Activated gamma-delta T cell treated with anti-CD3 and anti-CD28 coated beads, Interleukin-2, amount 50 U/mL, for 16 hours (primary cell): Measurements from ENCODE around the gene SLC38A10.
"Not testable (repeated sequence)": the region's sequence is repeated elsewhere in the genome, so short reads cannot be mapped to it uniquely, and the experiment has no call there.

Source experiments
- DNase-seq: peaks from one replicate; pipeline ENCODE4 v3.0.0-alpha.2; 2020; ENCODE audit warnings: low read depth

Gene SLC38A10

GRCh38 chr17:81228420-81228819 lies 66.7 kb downstream of the SLC38A10 start:
- no peak for DNase-seq

GRCh38 chr17:81227630-81228029 lies 67.5 kb downstream of the SLC38A10 start:
- DNase-seq = not testable (repeated sequence)

DNA sequence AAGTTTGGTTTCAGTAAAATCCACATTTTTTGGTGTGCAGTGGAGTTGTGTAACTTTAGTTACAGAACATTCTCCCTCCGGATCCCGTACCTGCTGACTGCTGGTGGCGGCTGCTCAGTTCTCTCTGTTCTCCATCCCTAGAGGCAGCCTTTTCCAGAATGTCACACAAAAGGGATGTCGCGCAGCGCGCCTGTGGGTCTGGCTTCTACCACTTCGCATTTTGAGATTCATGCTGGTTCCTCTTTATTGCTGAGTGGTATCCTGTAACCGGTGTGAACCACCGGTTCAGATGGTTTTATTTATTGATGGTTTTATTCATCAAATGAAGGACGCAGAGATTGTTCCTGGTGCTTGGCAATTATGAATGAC lies 71.4 kb downstream of the SLC38A10 start:
- no peak for DNase-seq

DNA sequence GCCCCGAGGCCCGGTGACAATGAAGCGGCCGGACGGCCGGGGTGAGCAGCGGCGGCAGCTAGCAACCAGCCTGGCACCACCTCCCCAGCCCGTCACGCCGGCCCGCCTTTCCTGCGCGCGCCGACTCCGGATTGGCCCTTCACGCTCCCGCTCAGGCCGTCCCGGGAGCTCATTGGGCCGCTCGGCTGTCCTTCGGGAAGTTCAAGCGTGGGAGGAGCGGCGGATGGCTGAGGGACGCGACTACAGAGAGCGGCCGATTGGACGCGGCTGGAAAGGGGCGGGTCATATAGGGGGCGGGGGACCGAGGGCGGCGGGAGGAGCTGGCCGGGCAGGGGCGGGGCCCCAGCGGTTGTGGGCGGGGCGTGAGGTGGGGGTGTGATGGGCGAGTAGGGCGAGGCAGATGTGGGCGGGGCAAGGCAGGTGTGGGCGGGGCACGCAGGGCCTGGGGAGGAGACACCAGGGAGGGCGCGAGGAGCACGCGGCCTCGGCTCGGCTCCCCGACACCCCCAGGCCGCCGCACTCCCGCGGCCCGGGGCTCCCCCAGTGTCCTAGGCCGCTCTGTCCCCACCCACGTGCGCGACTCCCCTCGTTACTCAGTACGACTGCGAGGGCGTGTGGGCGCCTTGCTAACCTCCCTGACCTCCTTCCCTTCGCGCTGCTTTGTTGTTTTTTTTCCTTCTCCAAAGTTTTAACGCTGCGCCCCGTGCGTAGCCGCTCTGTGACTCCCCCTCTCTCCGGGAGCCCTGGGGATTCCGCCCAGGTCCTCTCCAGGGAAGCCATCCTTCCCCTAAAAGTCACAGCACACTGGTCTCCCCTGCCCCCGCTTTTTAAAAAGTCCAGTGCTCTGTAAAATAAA lies 72.0 kb downstream of the SLC38A10 start, which contains the start of gene CEP131:
Gene CEP131 (minus strand): TSS at position 60 of the 856 bp plus-strand sequence. CDS start 2,909 bp downstream, outside the sequence.
- peak; percentile 99 for DNase-seq

GRCh38 chr17:81222620-81222905 lies 72.5 kb downstream of the SLC38A10 start:
- DNase-seq = no peak

- DNase-seq = no peak
These were observed 73.1 kb downstream of the SLC38A10 start for GRCh38 chr17:81221842-81222619.

GRCh38 chr17:81221371-81221841 lies 73.7 kb downstream of the SLC38A10 start:
- DNase-seq = no peak

- no peak for DNase-seq
These were observed 75.5 kb downstream of the SLC38A10 start for GRCh38 chr17:81219476-81220180.

DNA sequence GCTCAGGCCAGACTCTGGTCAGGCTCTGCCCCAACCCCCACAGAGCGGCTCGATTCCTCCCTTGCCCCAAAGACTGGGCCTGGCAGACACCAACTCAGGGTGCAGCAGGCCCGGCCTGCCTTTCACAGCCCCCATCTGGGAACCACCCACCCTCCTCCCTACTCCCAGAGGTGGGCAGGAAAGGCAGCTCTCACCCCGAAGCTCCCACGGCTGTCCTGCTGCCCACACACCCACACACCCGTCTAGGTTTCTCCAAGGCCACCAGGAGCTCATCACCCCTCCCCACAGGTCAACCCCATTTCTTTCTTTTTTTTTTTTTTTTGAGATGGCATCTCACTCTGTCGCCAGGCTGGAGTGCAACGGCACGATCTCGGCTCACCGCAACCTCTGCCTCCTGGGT lies 76.1 kb downstream of the SLC38A10 start:
- no peak for DNase-seq

GRCh38 chr17:81218459-81218858 lies 76.6 kb downstream of the SLC38A10 start:
- no peak for DNase-seq

GRCh38 chr17:81217491-81217890 lies 77.6 kb downstream of the SLC38A10 start:
- DNase-seq = no peak

DNA sequence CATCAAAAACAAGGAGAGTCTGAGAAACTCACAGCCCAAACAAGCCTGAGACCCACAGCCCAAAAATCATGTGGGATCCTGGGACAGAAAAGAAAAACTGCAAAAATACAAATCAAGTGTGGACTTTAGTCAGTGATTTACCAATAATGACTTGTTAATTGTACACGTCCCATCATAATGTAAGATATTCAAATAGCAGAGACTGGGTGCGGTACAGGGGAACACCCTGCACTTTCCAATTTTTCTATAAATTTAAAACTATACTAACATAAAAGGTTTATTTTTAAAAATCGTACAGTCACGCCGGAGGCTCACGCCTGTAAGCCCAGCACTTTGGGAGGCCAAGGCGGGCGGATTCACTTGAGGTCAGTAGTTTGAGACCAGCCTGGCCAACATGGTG lies 81.1 kb downstream of the SLC38A10 start:
- no peak for DNase-seq

- DNase-seq = no peak
These were observed 82.7 kb downstream of the SLC38A10 start for GRCh38 chr17:81212365-81212764.

- DNase-seq = no peak
These were observed 84.2 kb downstream of the SLC38A10 start for GRCh38 chr17:81210868-81211267.

- DNase-seq = no peak
These were observed 84.6 kb downstream of the SLC38A10 start for GRCh38 chr17:81210466-81210865.

GRCh38 chr17:81209141-81209540 lies 86.0 kb downstream of the SLC38A10 start:
- DNase-seq = no peak

DNA sequence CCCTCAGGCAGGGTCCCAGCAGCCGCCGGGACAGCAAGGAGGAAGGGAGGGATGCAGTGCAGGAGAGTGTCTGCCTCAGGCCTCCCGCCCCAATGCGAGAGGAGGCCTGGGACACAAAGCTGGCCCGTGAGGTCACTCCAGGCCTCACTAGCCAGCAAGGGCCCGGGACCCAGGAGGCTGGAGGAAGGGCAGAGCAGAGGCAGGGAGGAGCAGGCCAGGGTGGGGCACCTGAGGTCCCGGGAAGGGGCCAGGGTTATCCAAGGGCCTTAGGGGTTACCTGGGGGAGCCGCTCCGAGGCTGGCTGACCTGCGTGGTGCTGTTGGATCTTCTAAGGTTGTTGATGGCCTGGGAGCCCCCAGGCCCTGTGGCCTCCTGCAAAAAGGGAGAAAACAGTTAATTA lies 86.5 kb downstream of the SLC38A10 start:
- DNase-seq = no peak

DNA sequence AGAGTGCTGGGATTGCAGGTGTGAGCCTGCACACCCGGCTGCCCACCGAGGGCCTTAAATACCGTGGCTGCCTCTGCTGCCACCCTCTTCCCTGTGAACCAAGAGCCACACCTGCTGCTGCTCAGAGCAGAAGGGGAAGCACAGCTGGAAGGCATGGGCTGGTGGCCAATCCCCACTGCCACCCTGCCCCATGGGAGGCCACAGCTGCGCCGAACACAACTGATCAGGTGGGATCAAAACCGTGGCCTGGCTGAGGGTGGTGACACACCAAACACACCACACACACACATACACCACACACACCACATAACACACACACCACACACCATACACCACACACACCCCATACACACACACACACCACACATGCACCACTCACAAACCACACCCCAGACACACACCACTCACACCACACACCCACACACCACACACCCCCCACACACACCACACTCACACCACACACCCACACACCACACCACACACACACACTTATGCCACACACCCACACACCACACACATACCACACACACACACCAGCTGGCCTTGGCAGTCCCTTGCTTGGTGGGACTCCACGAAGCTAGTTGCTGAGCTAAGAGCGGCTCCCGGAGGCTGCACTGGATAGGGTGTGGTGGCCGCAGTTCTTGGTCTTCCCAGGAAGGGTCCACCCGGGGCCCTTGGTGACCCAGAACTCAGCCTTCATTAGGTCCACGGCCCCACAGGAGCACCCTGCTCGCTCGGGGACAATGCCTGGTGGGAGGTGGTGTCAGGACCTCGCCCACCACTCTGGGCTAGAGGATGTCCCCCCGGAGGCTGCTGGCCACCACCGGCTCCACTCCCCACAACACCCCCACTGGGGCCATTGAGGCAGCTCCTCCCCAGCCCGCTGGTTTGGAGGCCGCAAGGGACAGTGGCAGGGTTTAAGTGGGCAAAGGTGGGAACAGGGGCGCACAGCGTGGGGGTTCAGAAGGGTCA lies 87.2 kb downstream of the SLC38A10 start:
- DNase-seq = no peak

DNA sequence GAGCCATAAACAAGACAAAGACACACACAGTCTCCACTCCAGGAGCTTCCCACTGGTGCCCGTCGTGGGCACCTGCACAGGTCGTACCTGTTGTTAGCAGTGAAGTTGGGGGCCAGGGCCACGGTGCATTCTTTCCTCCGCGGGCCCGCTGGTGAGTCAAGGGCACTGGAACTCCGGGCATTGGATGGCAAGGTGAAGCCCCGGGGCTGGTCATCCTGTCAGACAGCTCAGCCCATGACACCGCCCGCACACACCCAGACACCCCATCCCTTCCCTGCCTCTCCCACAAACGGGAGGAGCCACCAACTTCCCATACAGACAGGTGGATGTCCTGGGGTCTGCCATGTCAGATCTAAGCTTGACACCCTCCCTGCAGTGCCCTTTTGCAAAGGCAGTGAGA lies 88.5 kb downstream of the SLC38A10 start:
- no peak for DNase-seq

DNA sequence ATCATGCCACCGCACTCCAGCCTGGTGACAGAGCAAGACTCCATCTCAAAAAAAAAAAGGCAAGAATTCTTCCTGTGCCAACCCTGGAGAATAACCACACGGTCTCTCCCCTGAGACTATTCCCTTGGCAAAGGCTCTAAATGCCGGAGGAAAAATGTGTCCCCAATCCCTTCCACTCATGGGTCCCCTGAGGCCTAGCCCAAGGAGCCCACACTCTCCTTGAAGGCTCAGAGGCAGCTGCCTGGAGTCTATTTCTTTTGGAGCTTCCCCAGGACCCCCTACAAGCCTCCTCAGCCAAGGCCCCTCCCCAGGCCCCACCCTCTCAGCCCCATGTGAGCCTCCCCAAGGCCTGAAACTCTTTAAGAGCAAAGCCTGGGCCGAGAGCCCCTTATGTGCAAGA lies 88.9 kb downstream of the SLC38A10 start:
- no peak for DNase-seq

- no peak for DNase-seq
These were observed 90.5 kb downstream of the SLC38A10 start for GRCh38 chr17:81204578-81204977.
